ENCODE data around the gene EPHA10. TPM values are rescaled to one million over a fixed set of nuclear protein-coding genes. Genes with fewer than 3 reads are reported as not detected.

Gene EPHA10
- total RNA-seq, 4 donors from 2014 or later: 54.5 to 94.3 (median 77.6) TPM

DNA sequence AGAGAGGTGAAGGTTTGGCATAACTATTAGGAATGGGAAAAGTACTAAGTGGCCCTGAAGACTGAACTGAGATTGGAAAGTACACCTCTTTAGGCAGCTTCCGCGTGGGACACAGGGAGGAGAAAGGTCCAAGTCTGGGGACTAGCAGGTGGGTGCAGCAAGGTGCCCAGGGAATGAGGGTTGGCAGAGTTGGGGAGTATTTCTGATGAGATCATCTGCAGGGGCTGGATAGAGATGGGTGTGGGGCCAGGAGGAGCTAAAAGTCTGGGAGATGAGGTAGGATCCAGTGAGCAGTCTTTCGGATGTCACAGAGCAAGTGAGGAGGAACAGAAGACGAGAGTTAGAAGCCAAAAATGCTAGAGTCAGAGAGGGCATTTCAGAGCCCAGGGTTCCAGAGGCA is 36.5 kb downstream of the EPHA10 start:
- TF ChIP-seq, protein P1, sequence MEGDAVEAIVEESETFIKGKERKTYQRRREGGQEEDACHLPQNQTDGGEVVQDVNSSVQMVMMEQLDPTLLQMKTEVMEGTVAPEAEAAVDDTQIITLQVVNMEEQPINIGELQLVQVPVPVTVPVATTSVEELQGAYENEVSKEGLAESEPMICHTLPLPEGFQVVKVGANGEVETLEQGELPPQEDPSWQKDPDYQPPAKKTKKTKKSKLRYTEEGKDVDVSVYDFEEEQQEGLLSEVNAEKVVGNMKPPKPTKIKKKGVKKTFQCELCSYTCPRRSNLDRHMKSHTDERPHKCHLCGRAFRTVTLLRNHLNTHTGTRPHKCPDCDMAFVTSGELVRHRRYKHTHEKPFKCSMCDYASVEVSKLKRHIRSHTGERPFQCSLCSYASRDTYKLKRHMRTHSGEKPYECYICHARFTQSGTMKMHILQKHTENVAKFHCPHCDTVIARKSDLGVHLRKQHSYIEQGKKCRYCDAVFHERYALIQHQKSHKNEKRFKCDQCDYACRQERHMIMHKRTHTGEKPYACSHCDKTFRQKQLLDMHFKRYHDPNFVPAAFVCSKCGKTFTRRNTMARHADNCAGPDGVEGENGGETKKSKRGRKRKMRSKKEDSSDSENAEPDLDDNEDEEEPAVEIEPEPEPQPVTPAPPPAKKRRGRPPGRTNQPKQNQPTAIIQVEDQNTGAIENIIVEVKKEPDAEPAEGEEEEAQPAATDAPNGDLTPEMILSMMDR (IDR thresholded peaks at IDR 0.05): no peak
- no peak for TF ChIP-seq POLR2AphosphoS5 (IDR thresholded peaks at IDR 0.05)
- TF ChIP-seq POLR2A (IDR thresholded peaks at IDR 0.05): no peak
- TF ChIP-seq EP300 (IDR thresholded peaks at IDR 0.05; ENCODE audit: low read depth): no peak
- Histone ChIP-seq H3K4me3 (no peak overlapping the region), H3K9me3 (no peaks in the 10 kb centered on the region), H3K27me3 (peaks cover 5% of the 10 kb centered on the region), H3K4me1 (peaks cover 0 to 6% (median 6%) of the 10 kb centered on the region in 4 donors), H3K36me3 (no peaks in the 10 kb centered on the region), H3K27ac (no peak overlapping the region)
- DNase-seq: no peak
- 63 to 86% methylated on average over 4 of the region's 4 CpGs for WGBS, 2 donors (ENCODE audit: low coverage in 1 of 2)
- intact Hi-C loops (cut with DNase I; ENCODE audit: low total_unique reads): no loop called here
- in situ Hi-C loops (cut with MboI; ENCODE audit: low pct_ligation_motif_present in 1 of 4, low pct_unique_long_range_greater_than_20kb in 1 of 4, low sequenced_read_pairs in 3 of 4): no loop called here

GRCh38 chr1:37726751-37727585 is 38.0 kb downstream of the EPHA10 start:
- no peak for DNase-seq
- Histone ChIP-seq H3K4me3 (no peak overlapping the region), H3K36me3 (no peaks in the 10 kb centered on the region), H3K4me1 (no peaks in the 10 kb centered on the region), H3K27ac (no peak overlapping the region), H3K27me3 (no peaks in the 10 kb centered on the region), H3K9me3 (no peaks in the 10 kb centered on the region)
- TF ChIP-seq POLR2A (IDR thresholded peaks at IDR 0.05) (no peak), POLR2AphosphoS5 (IDR thresholded peaks at IDR 0.05) (no peak), EP300 (IDR thresholded peaks at IDR 0.05; ENCODE audit: low read depth) (no peak)
- TF ChIP-seq, protein P1 (IDR thresholded peaks at IDR 0.05): no peak
- in situ Hi-C loops (cut with MboI; ENCODE audit: low pct_ligation_motif_present in 1 of 4, low pct_unique_long_range_greater_than_20kb in 1 of 4, low sequenced_read_pairs in 3 of 4) (no loop called here), intact Hi-C loops (cut with DNase I; ENCODE audit: low total_unique reads) (no loop called here)
- 68% methylated on average over 14 of the region's 15 CpGs; no CpG with 5 or more reads in 1 of the 2 donors for WGBS, 2 donors (ENCODE audit: low coverage in 1 of 2)

GRCh38 chr1:37725851-37726613 is 38.9 kb downstream of the EPHA10 start:
- no peaks in the 10 kb centered on the region for H3K4me1 ChIP-seq
- TF ChIP-seq POLR2A (IDR thresholded peaks at IDR 0.05) (no peak), EP300 (IDR thresholded peaks at IDR 0.05; ENCODE audit: low read depth) (no peak), POLR2AphosphoS5 (IDR thresholded peaks at IDR 0.05) (no peak)
- TF ChIP-seq, protein P1 (IDR thresholded peaks at IDR 0.05): no peak
- no peak overlapping the region for H3K27ac ChIP-seq
- intact Hi-C loops (cut with DNase I; ENCODE audit: low total_unique reads): no loop called here
- H3K9me3 ChIP-seq: no peaks in the 10 kb centered on the region
- WGBS, 2 donors (ENCODE audit: low coverage in 1 of 2): 77 to 95% methylated on average over 7 to 14 of the region's 14 CpGs
- in situ Hi-C loops (cut with MboI; ENCODE audit: low pct_ligation_motif_present in 1 of 4, low pct_unique_long_range_greater_than_20kb in 1 of 4, low sequenced_read_pairs in 3 of 4): no loop called here
- no peak overlapping the region for H3K4me3 ChIP-seq
- DNase-seq: no peak
- no peaks in the 10 kb centered on the region for H3K36me3 ChIP-seq
- no peaks in the 10 kb centered on the region for H3K27me3 ChIP-seq

DNA sequence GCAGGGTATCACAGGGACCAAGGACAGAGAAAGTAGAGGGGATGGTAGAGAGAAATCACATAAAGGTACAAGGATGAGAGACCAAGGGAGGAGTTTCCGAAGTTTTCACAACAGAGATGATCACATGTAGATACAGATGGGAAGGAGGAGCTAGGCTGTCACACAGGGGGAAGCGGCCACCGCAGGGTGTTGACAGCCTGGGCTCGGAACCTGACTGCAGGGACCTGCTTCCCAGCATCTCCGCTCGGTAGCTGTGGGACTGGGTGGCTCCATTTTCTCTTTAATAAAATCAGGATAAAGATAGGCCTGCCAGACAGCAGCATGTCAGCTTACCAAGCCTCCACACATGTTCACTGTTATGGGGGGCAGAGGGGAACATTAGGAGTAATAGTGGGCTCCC is 40.3 kb downstream of the EPHA10 start:
- Histone ChIP-seq H3K27ac (no peak overlapping the region), H3K9me3 (no peaks in the 10 kb centered on the region), H3K4me1 (no peaks in the 10 kb centered on the region), H3K27me3 (no peaks in the 10 kb centered on the region), H3K4me3 (no peak overlapping the region), H3K36me3 (no peaks in the 10 kb centered on the region)
- 84 to 87% methylated on average over 2 to 6 of the region's 6 CpGs for WGBS, 2 donors (ENCODE audit: low coverage in 1 of 2)
- DNase-seq: no peak
- TF ChIP-seq POLR2AphosphoS5 (IDR thresholded peaks at IDR 0.05): no peak
- TF ChIP-seq, protein P1 (IDR thresholded peaks at IDR 0.05): no peak
- TF ChIP-seq EP300 (IDR thresholded peaks at IDR 0.05; ENCODE audit: low read depth): no peak
- no peak for TF ChIP-seq POLR2A (IDR thresholded peaks at IDR 0.05)
- in situ Hi-C loops (cut with MboI; ENCODE audit: low pct_ligation_motif_present in 1 of 4, low pct_unique_long_range_greater_than_20kb in 1 of 4, low sequenced_read_pairs in 3 of 4) (no loop called here), intact Hi-C loops (cut with DNase I; ENCODE audit: low total_unique reads) (no loop called here)
